GM23248 (cell line): Measurements from ENCODE around the gene RASA4. TPM values are rescaled to one million over a fixed set of nuclear protein-coding genes. Genes with fewer than 3 reads are reported as not detected.

Experiments
- polyA plus RNA-seq: library from polyadenylated mRNA; unstranded; fragments of >200 nt; fragmentation: Nextera tagmentation; extraction: Ambion mirVana; gene quantifications from 2 replicates; pipeline ENCODE4 v1.2.1, GENCODE V29; 2016
- small RNA-seq: library from RNA; depleted of rRNA; stranded (forward); fragments of <200 nt; gene quantifications from one replicate; pipeline ENCODE3, GENCODE V24; 2014; ENCODE audit warnings: low read depth, low replicate concordance
- total RNA-seq: library from RNA; depleted of rRNA; stranded (reverse); fragments of >200 nt; shearing (Covaris generic); gene quantifications from 2 replicates; pipeline ENCODE4 v1.2.3, GENCODE V29; 2014; rRNA removed

The RASA4 gene
- total and polyA plus RNA-seq, 2 experiments from 2014 or later, result 1.2 to 1.7 TPM

Small RNA genes within 50 kb of the gene (small RNA-seq; reads per million reads assigned to genes)
- not detected for gene UPK3BL1

Other genes with a start within 250 kb of the RASA4 start
- gene PRKRIP1, start 220.4 kb downstream of the RASA4 start, total RNA-seq, result 14.8 and 17.3 TPM in 2 replicates
- gene PRKRIP1, start 220.4 kb downstream of the RASA4 start, polyA plus RNA-seq, result 19.1 and 20.3 TPM in 2 replicates
- gene ORAI2, start 183.2 kb downstream of the RASA4 start, total RNA-seq, result 42.2 and 47.6 TPM in 2 replicates
- gene ORAI2, start 183.2 kb downstream of the RASA4 start, polyA plus RNA-seq, result 30.3 and 32.6 TPM in 2 replicates
- gene ALKBH4, start 151.9 kb downstream of the RASA4 start, total RNA-seq, result 16.3 and 17.8 TPM in 2 replicates
- gene ALKBH4, start 151.9 kb downstream of the RASA4 start, polyA plus RNA-seq, result 11.8 and 13.9 TPM in 2 replicates
- gene LRWD1, start 151.8 kb downstream of the RASA4 start, total RNA-seq, result 18.3 and 21.8 TPM in 2 replicates
- 15.3 and 16.2 TPM in 2 replicates for gene LRWD1, start 151.8 kb downstream of the RASA4 start, polyA plus RNA-seq
- gene POLR2J, start 137.8 kb downstream of the RASA4 start, total RNA-seq, result 11.3 and 15.5 TPM in 2 replicates
- gene POLR2J, start 137.8 kb downstream of the RASA4 start, polyA plus RNA-seq, result 75.4 and 77.7 TPM in 2 replicates
- gene RASA4B, start 99.0 kb downstream of the RASA4 start, total RNA-seq, result 0.13 and 1.1 TPM in 2 replicates
- 0.72 and 1.0 TPM in 2 replicates for gene RASA4B, start 99.0 kb downstream of the RASA4 start, polyA plus RNA-seq
- gene UPK3BL2, start 73.1 kb downstream of the RASA4 start, total RNA-seq, result 1.6 TPM in 1 of 2 replicates, not detected in the other
- gene UPK3BL2, start 73.1 kb downstream of the RASA4 start, polyA plus RNA-seq, result 0.39 and 0.83 TPM in 2 replicates
- not detected in 2 replicates for gene SPDYE2, start 65.5 kb downstream of the RASA4 start, total RNA-seq
- gene SPDYE2, start 65.5 kb downstream of the RASA4 start, polyA plus RNA-seq, result 0.20 and 0.59 TPM in 2 replicates
- 2.9 and 6.3 TPM in 2 replicates for gene POLR2J3, start 44.2 kb downstream of the RASA4 start, total RNA-seq
- 61.2 and 69.8 TPM in 2 replicates for gene POLR2J3, start 44.2 kb downstream of the RASA4 start, polyA plus RNA-seq
- 10.8 and 13.3 TPM in 2 replicates for gene UPK3BL1, start 26.0 kb upstream of the RASA4 start, total RNA-seq
- gene UPK3BL1, start 26.0 kb upstream of the RASA4 start, polyA plus RNA-seq, result 7.8 and 9.5 TPM in 2 replicates
- gene SPDYE2B, start 33.6 kb upstream of the RASA4 start, total RNA-seq, result not detected in 2 replicates
- 0.20 TPM in 1 of 2 replicates, not detected in the other for gene SPDYE2B, start 33.6 kb upstream of the RASA4 start, polyA plus RNA-seq
- 0.43 and 0.51 TPM in 2 replicates for gene POLR2J2, start 54.9 kb upstream of the RASA4 start, total RNA-seq
- 1.1 and 2.0 TPM in 2 replicates for gene POLR2J2, start 54.9 kb upstream of the RASA4 start, polyA plus RNA-seq
- gene FAM185A, start 132.2 kb upstream of the RASA4 start, total RNA-seq, result 2.9 and 10.7 TPM in 2 replicates
- gene FAM185A, start 132.2 kb upstream of the RASA4 start, polyA plus RNA-seq, result 3.7 and 5.0 TPM in 2 replicates